GM19023 (cell line): ENCODE data around the gene GPR55.
"Not testable (repeated sequence)": the region's sequence is repeated elsewhere in the genome, so short reads cannot be mapped to it uniquely, and the experiment has no call there.

Experiments
- ATAC-seq: cut with Tn5 transposase; IDR thresholded peaks from one replicate; pipeline ENCODE4 v1.9.1; 2021; ENCODE audit warnings: mild to moderate bottlenecking, moderate library complexity; ENCODE audit not compliant: unreplicated experiment

The GPR55 gene, protein sequence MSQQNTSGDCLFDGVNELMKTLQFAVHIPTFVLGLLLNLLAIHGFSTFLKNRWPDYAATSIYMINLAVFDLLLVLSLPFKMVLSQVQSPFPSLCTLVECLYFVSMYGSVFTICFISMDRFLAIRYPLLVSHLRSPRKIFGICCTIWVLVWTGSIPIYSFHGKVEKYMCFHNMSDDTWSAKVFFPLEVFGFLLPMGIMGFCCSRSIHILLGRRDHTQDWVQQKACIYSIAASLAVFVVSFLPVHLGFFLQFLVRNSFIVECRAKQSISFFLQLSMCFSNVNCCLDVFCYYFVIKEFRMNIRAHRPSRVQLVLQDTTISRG

DNA sequence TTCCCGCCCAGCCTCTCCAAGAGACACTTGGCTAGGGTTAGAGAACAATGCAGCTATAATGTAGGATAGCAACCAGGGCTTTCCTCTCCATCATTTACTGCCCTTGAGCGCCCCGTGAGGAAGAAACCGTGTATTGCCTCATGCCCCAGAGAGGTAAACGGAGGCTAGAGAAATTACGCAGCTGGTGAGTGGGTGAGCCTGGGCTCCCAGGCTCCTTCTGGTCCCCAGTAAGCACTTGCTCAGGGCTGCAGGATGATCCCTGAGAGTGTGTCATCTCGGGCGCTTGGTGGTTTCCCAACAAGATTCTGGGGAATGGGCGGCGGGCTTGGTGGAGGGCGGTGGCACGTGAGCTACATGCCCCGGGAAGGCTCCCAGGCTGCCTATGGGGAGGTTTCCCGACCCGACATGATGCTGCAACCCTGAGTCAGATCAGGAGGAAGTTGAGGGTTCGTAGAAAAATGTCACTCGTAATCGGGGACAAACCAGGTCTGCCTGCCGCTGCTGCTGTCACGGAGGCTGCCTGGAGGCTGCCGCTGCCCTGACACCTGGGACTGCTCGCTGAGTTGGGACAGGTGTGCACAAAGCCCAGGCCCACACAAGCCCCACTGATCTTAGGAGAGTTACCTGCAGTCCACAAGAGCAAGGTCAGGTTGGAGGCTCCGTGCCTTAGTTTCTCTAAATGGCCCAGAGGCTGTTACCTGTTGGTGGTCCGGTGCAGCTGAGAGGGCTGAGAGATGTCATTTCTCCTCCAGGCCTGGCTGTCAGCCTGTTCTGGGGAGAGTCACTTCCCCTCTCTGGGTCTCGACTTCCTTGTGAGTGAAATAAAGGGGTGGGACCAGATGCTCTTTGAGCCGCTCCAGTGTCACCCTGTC lies at the start of gene GPR55:
GPR55 (minus strand) TSS at position 773 of the 872 bp plus-strand sequence. CDS start 14,280 bp downstream, outside the sequence.
- peak; percentile 30 for ATAC-seq

DNA sequence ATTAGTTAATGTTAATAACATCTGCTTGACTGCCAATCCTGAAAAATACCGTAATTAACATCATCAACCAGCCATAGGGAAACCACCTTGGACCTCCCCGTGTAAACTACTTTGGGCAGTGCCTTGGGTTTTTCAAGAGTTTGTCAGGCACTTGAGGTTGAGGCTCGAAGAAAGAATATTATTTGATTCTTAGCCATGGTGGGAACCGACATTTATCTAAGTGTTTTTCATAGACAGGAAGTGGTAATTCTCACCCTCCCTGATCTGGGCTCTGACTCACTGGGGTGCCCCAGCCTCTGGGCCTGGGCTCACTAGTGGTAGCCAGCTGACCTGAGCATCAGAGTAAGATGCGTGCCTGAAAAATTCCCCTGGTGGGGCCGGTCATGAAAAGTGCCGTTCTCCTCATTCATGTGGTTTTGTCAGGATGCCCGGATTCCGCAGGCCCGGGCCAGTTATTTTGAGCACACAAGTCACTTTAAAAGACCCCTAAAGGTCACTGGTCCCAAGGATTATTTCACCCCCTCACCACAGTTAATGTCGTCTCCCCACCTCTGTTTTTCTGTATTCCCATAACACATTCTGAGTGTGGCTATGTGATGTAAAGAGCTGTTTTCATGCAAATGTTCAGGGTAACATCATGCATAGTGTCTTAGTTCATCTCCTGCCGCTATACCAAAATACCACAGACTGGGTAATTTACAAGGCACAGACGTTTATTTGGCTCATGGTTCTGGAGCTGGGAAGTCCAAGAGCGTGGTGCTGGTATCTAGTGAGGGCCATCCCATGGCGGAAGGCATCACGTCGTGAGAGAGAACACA lies 49.3 kb upstream of the GPR55 start:
- ATAC-seq: peak; percentile 84

DNA sequence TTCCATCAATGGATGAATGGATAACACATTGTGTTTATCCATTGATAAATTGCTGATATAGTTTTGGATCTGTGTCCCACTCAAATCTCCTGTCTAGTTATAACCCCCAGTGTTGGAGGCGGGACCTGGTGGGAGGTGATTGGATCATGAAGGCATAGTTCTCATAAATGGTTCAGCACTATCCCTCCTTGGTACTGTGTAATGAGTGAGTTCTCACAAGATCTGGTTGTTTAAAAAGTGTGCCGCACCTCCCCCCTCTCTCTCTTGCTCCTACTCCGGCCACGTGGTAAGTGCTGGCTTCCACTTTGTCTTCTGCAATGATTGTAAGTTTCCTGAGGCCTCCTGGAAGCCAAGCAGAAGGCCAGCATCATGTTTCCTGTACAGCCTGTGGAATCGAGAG lies 47.0 kb upstream of the GPR55 start:
- no peak for ATAC-seq

DNA sequence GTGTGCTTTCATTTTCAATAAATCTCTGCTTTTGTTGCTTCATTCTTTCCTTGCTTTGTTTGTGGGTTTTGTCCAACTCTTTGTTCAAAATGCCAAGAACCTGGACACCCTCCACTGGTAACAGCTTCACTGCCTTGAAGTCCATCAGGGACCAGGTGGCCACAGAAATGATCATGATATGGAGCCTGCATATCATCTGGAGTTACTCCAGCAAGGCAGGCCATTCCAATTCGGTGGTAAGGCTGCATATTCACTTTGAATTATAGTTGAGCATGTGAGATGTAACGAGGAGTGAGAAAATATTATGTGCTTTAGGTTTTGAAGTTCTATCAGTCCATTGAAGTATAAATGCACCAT lies 44.6 kb upstream of the GPR55 start:
- ATAC-seq: no peak

DNA sequence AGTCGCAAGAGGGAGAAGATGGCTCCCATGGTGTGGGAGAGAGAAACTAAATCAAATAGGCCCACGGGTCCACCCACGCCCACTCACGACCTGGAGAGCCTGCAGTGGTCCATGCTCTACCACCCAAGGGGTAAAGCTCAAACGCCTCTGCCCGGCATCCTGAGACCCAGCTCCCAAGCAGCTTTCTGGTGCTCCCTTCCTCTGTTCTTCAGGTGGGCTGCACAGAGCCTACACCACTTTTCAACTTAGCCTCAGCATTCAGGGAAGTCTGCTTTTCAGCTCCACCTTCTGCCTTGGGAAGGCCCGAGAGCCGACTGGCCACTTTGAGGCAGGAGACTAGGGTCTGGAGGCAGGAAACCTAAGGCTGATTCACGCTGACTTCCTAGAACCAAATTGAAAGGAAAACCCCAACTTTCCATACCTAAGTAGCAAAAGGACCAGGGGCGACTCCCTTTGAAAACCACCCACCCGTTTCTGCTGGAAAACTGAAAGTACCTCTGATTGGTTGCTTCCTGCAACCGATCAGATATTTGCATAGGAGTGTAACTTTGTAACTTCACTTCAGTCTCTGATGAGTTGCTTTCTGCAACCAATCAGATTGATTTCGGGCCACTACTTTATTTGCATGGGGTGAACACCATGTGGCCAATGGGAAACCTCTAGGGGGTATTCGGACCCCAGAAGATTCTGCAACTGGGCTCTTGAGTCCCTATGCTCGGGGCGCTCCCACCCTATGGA lies 44.0 kb upstream of the GPR55 start:
- no peak for ATAC-seq

DNA sequence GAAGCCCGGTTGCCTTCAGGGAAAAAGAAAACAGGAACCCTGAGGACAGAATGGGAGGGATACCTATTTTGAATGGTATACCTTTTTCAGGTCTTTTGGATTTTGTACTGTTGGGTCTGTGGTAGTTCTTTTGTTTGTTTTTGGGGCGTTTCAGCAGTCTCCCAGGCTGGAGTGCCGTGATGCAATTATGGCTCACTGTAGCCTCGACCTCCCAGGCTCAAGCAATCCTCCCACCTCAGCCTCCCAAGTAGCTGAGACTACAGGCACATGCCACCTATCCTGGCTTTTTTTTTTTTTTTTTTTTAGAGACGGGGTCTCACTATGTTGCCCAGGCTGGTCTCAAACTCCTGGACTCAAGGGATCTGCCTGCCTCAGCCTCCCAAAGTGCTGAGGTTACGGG lies 43.3 kb upstream of the GPR55 start:
- not testable (repeated sequence) for ATAC-seq

DNA sequence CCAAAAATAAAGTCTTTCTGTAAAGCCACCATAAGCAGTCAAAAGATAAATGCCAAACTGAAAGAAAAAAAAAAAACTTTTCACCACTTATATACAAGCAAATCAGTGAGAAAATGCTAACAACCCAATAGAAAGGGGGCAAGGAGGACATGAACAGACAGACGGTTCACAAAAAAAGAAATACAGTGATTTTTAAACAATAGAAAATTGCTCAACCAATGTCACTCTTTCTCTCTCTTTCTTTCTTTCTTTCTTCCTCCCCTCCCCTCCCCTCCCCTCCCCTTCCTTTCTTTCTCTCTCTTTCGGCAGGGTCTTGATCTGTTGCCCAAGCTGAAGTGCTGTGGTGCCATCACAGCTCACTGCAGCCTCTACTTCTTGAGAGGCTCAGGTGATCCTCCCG lies 42.1 kb upstream of the GPR55 start:
- no peak for ATAC-seq

DNA sequence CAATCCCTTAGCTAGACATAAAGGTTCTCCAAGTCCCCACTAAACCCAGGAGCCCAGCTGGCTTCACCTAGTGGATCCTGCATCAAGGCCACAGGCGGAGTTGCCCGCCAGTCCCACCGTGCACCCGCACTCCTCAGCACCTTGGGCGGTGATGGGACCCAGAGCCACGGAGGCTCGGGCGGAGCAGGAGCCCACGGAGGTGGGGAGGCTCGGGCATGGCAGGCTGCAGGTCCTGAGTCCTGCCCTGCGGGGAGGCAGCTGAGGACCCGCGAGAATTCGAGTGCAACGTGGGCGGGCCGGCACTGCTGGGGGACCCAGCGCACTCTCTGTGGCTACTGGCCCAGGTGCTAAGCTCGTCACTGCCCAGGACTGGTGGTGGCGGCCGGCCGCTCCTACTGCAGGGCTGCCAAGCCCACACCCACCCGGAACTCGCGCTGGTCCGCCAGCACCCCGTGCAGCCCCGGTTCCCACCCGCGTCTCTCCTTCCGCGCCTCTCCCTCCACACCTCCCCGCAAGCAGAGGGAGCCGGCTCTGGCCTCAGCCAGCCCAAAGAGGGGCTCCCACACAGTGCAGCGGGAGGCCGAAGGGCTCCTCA lies 39.2 kb upstream of the GPR55 start:
- ATAC-seq: no peak

DNA sequence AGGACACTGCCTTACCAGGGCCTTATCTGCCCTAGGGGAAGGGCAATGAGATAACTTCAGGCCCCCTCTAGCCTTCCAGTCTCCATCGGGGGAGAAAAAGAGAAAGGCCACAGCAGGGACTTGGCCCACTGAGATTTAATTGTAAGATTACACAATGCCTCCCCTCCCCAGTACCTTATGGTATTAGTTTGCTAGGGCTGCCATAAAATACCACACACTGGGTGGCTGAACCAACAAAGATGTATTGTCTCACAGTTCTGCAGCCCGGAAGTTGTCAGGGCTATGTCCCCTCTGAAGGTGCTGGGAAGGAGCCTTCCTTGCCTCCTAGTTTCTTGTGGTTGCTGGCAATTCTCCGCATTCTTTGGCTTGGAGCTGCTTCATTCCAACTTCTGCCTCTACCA lies 36.0 kb upstream of the GPR55 start:
- no peak for ATAC-seq

DNA sequence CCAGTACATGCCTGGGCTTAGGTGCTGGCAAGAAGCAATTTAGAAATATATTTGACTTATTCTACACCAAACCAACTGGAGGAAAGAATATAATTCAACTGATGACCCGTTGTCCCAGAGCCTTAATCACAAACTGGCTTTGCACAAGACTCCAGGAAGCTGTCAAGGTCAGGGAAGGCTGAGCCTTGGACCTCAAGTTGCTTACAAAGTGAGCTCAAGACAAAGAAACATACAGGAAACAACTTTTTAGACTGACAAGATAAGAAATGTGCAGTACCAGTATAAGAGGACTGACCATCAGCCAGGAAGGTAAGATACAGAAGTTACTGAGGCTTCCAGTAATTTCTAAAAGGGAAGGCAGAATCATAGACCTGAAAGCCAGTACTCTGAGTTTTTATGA lies 35.0 kb upstream of the GPR55 start:
- no peak for ATAC-seq

DNA sequence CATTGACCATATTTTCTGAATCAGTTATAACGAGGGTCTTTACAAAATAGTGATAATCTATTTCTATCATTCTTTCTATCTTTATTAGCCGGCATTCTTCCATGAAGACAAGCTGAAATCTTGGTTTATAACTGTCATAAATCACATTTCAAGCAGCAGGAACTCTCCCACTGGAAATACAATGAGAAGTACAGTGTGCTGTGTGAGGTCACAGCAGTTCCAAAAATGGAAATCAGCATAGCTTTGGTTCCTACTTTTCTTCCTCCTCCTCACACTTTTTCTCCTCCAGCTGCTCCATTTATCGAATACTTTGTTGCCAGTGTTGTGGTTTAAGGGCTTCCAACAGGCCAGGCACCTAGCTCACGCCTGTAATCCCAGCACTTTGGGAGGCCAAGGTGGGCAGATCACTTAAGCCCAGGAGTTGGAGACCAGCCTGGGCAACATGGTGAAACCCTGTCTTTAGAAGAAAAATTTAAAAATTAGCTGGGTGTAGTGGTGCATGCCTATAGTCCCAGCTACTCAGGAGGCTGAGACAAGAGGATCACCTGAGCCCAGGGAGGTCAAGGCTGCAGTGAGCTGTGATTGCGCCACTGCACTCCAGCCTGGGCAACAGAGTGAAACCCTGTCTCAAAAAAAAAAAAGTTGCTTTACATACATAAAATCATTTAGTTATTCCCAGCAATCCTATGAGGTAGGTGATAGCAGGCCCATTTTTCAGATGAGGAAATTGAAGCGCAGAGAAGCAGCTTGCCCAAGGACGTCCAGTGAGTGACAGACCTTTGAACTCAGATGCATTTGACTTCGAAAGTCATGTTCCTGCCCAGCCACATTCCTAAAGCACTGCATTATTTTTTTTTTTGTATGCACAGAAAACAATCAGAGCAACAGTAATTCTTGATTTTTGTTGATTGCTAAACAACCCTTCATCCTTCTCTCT lies 34.0 kb upstream of the GPR55 start:
- no peak for ATAC-seq

DNA sequence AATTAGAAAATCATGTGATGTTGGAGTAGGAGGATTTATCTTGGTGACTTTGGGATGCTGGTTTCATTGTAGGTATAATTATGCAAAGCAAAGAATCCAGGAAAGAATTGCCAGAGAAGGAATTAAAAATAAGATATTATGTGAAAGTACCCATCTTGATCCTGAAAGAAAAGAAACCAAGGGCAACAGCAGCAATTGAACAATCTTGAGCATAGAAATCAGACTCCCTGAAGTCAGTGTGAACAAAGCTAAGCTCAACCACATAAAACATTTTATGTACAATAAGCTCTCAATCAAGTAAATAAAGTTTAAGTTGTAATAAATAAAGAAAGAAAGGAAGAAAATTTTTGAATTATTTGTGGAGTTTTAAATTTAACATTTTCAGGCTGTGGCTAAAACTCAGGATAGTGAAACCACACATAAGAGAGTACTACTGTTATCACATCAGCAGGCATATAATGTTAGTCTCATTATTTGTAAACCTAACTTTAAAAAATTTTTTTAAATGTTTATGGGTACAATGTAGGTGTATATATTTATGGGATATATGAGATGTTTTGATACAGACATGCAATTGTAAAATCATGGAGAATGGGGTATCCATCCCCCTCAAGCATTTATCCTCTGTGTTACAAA lies 32.8 kb upstream of the GPR55 start:
- ATAC-seq: no peak

DNA sequence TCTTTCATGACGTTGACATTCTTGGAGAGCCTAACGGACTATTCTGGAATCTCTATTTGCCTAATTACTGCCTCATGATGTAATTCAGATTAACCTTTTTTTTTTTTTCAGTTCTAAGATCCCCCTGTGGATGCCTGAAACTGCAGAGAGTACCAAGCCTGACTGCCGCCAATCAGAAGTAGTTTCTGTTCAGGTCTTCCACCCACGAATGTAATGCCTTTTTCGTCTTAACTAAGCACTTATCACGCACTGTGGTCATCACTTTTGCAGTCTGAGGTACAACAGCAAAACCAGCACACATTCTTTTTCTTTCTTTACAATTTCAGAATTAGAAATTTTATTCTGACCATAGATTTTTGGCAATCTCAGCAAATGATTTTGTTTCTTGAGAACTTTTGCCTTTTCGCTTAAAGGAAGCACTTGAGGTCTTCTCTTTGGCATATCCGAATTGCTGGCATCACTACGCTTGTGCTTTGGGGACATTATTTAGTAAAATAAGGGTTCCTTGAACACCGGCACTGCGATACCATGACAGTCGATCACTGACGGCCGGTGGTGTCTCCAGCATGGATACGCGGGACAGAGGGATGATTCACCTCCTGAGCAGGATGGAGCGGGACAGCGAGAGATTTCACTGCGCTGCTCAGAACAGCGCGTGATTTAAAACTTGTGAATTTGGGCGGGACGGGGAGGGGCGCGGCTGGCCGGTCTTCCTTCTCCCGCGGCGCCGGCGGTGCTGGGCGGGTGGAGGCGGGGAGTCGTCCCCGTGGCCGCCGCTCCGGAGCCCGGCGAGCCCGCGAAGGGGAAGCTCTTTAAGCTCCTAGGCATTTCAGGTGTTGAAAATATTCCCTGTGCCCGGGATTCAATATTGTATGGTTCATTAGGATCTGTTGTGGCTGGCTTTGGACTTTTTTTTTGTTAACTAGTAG lies 32.0 kb upstream of the GPR55 start:
- ATAC-seq: peak; percentile 66

DNA sequence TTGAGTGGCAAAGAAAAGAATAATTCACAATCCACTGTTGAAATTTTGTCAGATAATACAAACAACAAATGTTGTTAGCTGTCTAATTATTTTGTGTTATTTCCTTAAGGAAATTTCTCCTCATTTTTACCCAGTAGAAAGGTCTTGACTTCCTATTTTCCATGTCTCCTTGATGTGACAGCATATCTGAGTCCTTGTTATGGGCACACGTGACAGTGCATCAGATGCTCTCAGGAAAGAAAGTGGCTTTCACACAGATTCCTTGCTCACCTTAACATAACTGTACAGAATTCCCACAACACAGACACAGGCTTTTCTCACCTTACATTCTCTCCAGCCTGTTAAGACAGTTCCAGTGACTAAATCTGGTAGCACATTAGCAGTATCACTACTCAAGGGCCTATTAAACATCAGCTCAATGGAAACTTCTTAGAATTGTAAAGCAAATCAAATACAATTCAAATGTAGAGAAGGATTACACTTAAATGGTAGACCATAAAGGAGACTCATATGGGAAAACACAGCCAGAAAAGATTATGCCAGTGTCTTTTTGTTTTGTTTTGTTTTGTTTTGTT lies 30.2 kb upstream of the GPR55 start:
- no peak for ATAC-seq

DNA sequence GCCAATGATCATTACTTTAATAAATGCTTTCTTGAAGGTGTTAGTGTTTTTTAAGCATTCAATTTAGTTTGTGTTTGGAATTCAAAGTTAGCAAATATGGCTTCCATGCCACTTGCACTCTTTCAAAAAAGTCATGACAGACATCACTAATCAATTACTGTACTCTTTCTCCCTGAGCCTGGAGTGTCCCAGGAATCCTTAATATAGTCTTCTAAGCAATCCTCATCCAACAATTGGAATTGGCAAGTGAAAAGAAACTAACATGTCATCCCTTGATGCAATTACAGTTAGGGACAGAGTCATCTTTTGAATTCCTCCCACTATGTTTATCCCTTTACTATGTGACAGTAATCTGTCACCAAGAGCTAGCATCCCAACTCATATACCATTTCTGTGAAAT lies 29.7 kb upstream of the GPR55 start:
- no peak for ATAC-seq

DNA sequence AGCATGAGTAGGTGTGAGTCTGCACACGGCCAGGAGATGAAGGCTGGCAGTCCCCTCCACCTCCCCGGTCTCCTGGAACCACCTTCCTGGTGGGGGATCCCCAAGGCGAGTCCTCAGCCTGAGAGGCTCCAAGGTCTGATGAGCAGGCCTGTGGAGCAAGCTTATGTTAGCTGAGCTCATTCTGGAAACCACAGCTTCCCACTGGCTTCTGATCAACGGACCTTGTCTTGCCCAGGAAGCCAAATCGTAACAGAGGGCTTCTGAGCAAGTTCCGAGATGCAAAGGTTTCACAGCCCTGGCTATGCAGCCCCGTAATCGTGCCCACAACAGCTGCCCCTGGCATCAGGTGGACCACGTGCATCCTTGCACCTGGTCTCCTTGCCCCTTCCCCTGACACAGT lies 28.8 kb upstream of the GPR55 start:
- ATAC-seq: no peak

DNA sequence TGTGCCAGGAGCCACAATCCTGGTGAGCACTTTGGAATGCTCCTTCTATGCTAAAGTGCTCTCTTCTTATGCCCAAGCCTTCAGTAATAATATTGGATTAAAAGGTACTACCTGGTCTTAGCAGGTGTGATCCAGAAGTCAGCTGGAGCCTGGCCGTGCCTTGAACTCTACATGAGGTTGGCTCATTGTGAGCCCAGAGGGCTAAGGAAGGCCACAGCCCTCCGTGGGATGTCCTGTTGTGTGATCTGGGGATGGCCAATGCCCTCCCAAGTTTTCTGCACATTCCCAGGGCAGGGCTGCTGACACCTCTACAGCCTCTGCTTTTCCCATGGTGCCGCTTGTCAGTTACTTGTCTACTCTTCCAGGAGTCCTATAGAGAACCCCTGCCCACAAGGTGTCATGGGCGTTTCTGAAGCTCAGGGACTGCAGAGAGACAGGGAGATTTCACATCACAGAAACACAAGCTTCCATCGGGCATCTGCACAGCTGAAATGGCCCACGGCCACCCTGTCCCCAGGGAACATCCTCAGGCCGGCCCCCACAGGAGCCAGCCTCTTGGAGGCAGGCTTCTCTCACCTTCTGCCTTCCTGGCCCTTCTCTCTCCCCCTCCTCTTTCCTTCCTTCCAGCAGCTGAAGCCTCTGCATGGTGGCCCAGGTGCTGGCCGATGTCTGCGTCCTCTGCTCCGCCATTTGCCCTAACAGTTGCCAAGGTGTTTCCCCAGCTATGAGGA lies 27.3 kb upstream of the GPR55 start:
- ATAC-seq: no peak
